RKO (cell line): ENCODE measurements around the gene NKAPL.
A peak's percentile ranks its signal among the peaks of the same experiment; 100 is the strongest.

Experiments used
- DNase-seq: peaks from one replicate; pipeline ENCODE4 v3.0.0-alpha.2; 2016; ENCODE audit warnings: low spot score

The NKAPL gene

GRCh38 chr6:28245206-28245941 lies 13.7 kb upstream of the NKAPL start:
- no peak for DNase-seq

- no peak for DNase-seq
These were observed 10.2 kb upstream of the NKAPL start for GRCh38 chr6:28248916-28249315.

GRCh38 chr6:28250747-28251146 lies 8.3 kb upstream of the NKAPL start:
- no peak for DNase-seq

- DNase-seq = peak; percentile 18
These were observed 7.5 kb upstream of the NKAPL start for GRCh38 chr6:28251661-28252008.

- DNase-seq = peak; percentile 95
These were observed 6.8 kb upstream of the NKAPL start, which contains the start of gene ZKSCAN4 for GRCh38 chr6:28252009-28252975. Gene ZKSCAN4, minus strand, starts transcription at chr6:28252269. Its CDS starts 289 bp downstream, at chr6:28251980.

GRCh38 chr6:28254121-28254519 lies 5.0 kb upstream of the NKAPL start:
- DNase-seq = no peak

GRCh38 chr6:28257042-28257441 lies 2.1 kb upstream of the NKAPL start:
- DNase-seq = no peak

- no peak for DNase-seq
These were observed 4.8 kb downstream of the NKAPL start for GRCh38 chr6:28263922-28264321.

- DNase-seq = no peak
These were observed 5.8 kb downstream of the NKAPL start for GRCh38 chr6:28264834-28265401.

- no peak for DNase-seq
These were observed 7.5 kb downstream of the NKAPL start for GRCh38 chr6:28266563-28266961.

GRCh38 chr6:28266962-28267694 lies 8.0 kb downstream of the NKAPL start, which contains the start of gene ZSCAN26:
Gene ZSCAN26, plus strand, starts transcription at chr6:28267143. Its CDS starts 4,777 bp downstream, at chr6:28271920.
- DNase-seq = peak; percentile 91

GRCh38 chr6:28267695-28268059 lies 8.6 kb downstream of the NKAPL start:
- no peak for DNase-seq

- peak; percentile 99 for DNase-seq
These were observed 10.4 kb downstream of the NKAPL start for GRCh38 chr6:28269492-28269891.

GRCh38 chr6:28274888-28275287 lies 15.8 kb downstream of the NKAPL start:
- no peak for DNase-seq

- DNase-seq = no peak
These were observed 18.6 kb downstream of the NKAPL start for GRCh38 chr6:28277746-28278145.

- DNase-seq = no peak
These were observed 21.6 kb downstream of the NKAPL start for GRCh38 chr6:28280595-28281287.

- peak; percentile 86 for DNase-seq
These were observed 22.4 kb downstream of the NKAPL start, which contains the start of gene PGBD1 for GRCh38 chr6:28281288-28282064. Gene PGBD1, plus strand, starts transcription at chr6:28281572. Its CDS starts 2,242 bp downstream, at chr6:28283814.

- DNase-seq = peak; percentile 35
These were observed 23.8 kb downstream of the NKAPL start for GRCh38 chr6:28282926-28283325.

GRCh38 chr6:28291573-28291972 lies 32.5 kb downstream of the NKAPL start:
- DNase-seq = no peak

GRCh38 chr6:28295326-28295725 lies 36.2 kb downstream of the NKAPL start:
- DNase-seq = no peak
